AML-193 (cell line): ENCODE results near the gene RANBP3.

Source experiments
- DNase-seq, 2 experiments: peaks; one replicate each; lab custom pipeline; 2025; lab: John Stamatoyannopoulos, UW

Gene RANBP3

GRCh38 chr19:5949792-5950305 lies 28.1 kb downstream of the RANBP3 start:
- DNase-seq: no peak

GRCh38 chr19:5948752-5949564 lies 29.0 kb downstream of the RANBP3 start:
- DNase-seq: no peak

- no peak for DNase-seq
Observed at GRCh38 chr19:5947435-5947834, 30.5 kb downstream of the RANBP3 start.

GRCh38 chr19:5943623-5944022 lies 34.3 kb downstream of the RANBP3 start:
- DNase-seq: no peak

- no peak for DNase-seq
Observed at GRCh38 chr19:5943045-5943444, 34.9 kb downstream of the RANBP3 start.

- no peak for DNase-seq
Observed at GRCh38 chr19:5941673-5942072, 36.3 kb downstream of the RANBP3 start.

GRCh38 chr19:5940260-5941208 lies 37.4 kb downstream of the RANBP3 start:
- DNase-seq: no peak

- DNase-seq: no peak
Observed at GRCh38 chr19:5937550-5937949, 40.4 kb downstream of the RANBP3 start.

GRCh38 chr19:5936292-5936592 lies 41.7 kb downstream of the RANBP3 start:
- DNase-seq: no peak

GRCh38 chr19:5935473-5936291 lies 42.3 kb downstream of the RANBP3 start:
- no peak for DNase-seq

GRCh38 chr19:5934774-5935472 lies 43.0 kb downstream of the RANBP3 start:
- no peak for DNase-seq

- DNase-seq: no peak
Observed at GRCh38 chr19:5934069-5934401, 43.9 kb downstream of the RANBP3 start.

- DNase-seq: no peak
Observed at GRCh38 chr19:5933391-5934068, 44.4 kb downstream of the RANBP3 start.

- DNase-seq: no peak
Observed at GRCh38 chr19:5932609-5933262, 45.2 kb downstream of the RANBP3 start.

GRCh38 chr19:5932146-5932545 lies 45.8 kb downstream of the RANBP3 start:
- DNase-seq: no peak

- DNase-seq: no peak
Observed at GRCh38 chr19:5931251-5931650, 46.7 kb downstream of the RANBP3 start.

- no peak for DNase-seq
Observed at GRCh38 chr19:5929625-5930024, 48.3 kb downstream of the RANBP3 start.

- no peak for DNase-seq
Observed at GRCh38 chr19:5929179-5929578, 48.8 kb downstream of the RANBP3 start.

GRCh38 chr19:5927441-5927821 lies 50.5 kb downstream of the RANBP3 start:
- no peak for DNase-seq

GRCh38 chr19:5926641-5927440 lies 51.1 kb downstream of the RANBP3 start:
- no peak for DNase-seq
